CD4-positive, CD25-positive, alpha-beta regulatory T cell (primary cell): ENCODE measurements around the gene CXCL5. TPM values are rescaled to one million over a fixed set of nuclear protein-coding genes. Genes with fewer than 3 reads are reported as not detected.

Experiments
- ATAC-seq, 2 donors: fragments of 150-1000 bp; cut with Tn5 transposase; one replicate each; pipeline ENCODE4 v1.10.0; 2021; ENCODE audit warnings: low read depth in 2 of 2, moderate number of reproducible peaks in 2 of 2, moderate library complexity in 1 of 2
- DNase-seq, 3 donors: peaks; one replicate each; pipeline versions ENCODE4 v3.0.0 to v3.0.0-alpha.2; 2012 to 2022; ENCODE audit warnings: mixed read lengths in 1 of 3
- H3K27ac ChIP-seq: one replicate; pipeline ENCODE4 v1.7.0; 2013; ENCODE audit warnings: mild to moderate bottlenecking, low read length; ENCODE audit not compliant: insufficient read depth, poor library complexity, severe bottlenecking
- H3K27me3 ChIP-seq: one replicate; pipeline ENCODE4 v1.7.0; 2013; ENCODE audit warnings: low read length; ENCODE audit not compliant: control insufficient read depth, insufficient read depth
- H3K36me3 ChIP-seq: one replicate; pipeline ENCODE4 v1.7.0; 2013; ENCODE audit warnings: mild to moderate bottlenecking, low read length, moderate library complexity; ENCODE audit not compliant: control insufficient read depth, insufficient read depth
- H3K4me1 ChIP-seq: 2 replicates; pipeline ENCODE4 v1.7.0; 2013; ENCODE audit warnings: mild to moderate bottlenecking, low read length; ENCODE audit not compliant: insufficient read depth, control insufficient read depth, poor library complexity, severe bottlenecking
- H3K4me3 ChIP-seq: one replicate; pipeline ENCODE4 v1.7.0; 2013; ENCODE audit warnings: low read depth, mild to moderate bottlenecking, low read length, moderate library complexity
- H3K9me3 ChIP-seq, 2 experiments: 1 replicate in 1 of 2; 2 replicates in 1 of 2; pipeline ENCODE4 v1.7.0; 2013; ENCODE audit warnings: low read length in 2 of 2, mild to moderate bottlenecking in 1 of 2, moderate library complexity in 1 of 2; ENCODE audit not compliant: control insufficient read depth in 2 of 2
- H3K27ac Mint-ChIP-seq, 3 donors: one replicate each; pipeline ENCODE4 v1.8.0; 2020 to 2022; ENCODE audit warnings: mild to moderate bottlenecking in 3 of 3, mixed read lengths in 3 of 3, moderate library complexity in 2 of 3
- H3K27me3 Mint-ChIP-seq: one replicate; pipeline ENCODE4 v1.8.0; 2022; ENCODE audit warnings: mild to moderate bottlenecking, mixed read lengths
- H3K36me3 Mint-ChIP-seq: one replicate; pipeline ENCODE4 v1.8.0; 2020; ENCODE audit warnings: mixed read lengths
- H3K4me1 Mint-ChIP-seq, 4 donors: one replicate each; pipeline ENCODE4 v1.8.0; 2020 to 2022; ENCODE audit warnings: mixed read lengths in 4 of 4, mild to moderate bottlenecking in 1 of 4
- H3K4me3 Mint-ChIP-seq, 4 donors: one replicate each; pipeline ENCODE4 v1.8.0; 2020 to 2022; ENCODE audit warnings: mild to moderate bottlenecking in 4 of 4, mixed read lengths in 4 of 4, moderate library complexity in 3 of 4
- H3K9me3 Mint-ChIP-seq, 7 donors: one replicate each; pipeline ENCODE4 v1.8.0; 2020 to 2022; ENCODE audit warnings: mixed read lengths in 7 of 7, mild to moderate bottlenecking in 3 of 7, moderate library complexity in 2 of 7
- polyA plus RNA-seq, 4 donors: library from polyadenylated mRNA; unstranded; fragments of 300-500 nt; fragmentation: Illumina TruSeq; gene quantifications; one replicate each; pipeline ENCODE4 v1.2.3, GENCODE V29; 2021
- total RNA-seq: library from RNA; stranded (reverse); gene quantifications from one replicate; pipeline ENCODE4 v1.2.3, GENCODE V29; 2022

The CXCL5 gene
- total and polyA plus RNA-seq, 5 donors from 2014 or later = 0.59 TPM; not detected in 4

- no peaks in the 10 kb centered on the region for H3K36me3 Mint-ChIP-seq
- no peak overlapping the region for H3K4me3 Mint-ChIP-seq
- H3K27me3 Mint-ChIP-seq = no peaks in the 10 kb centered on the region
- H3K9me3 Mint-ChIP-seq = peaks cover 0 to 6% (median 2%) of the 10 kb centered on the region in 7 donors
- no peaks in the 10 kb centered on the region for H3K9me3 ChIP-seq
- DNase-seq (no peak), ATAC-seq (no peak)
- H3K27ac ChIP-seq = no peak overlapping the region
- H3K4me1 Mint-ChIP-seq = no peaks in the 10 kb centered on the region
- H3K4me1 ChIP-seq = no peaks in the 10 kb centered on the region
- no peak overlapping the region for H3K27ac Mint-ChIP-seq
- H3K36me3 ChIP-seq = no peaks in the 10 kb centered on the region
- no peaks in the 10 kb centered on the region for H3K27me3 ChIP-seq
- no peak overlapping the region for H3K4me3 ChIP-seq
These were observed 15.9 kb upstream of the CXCL5 start for GRCh38 chr4:74014332-74014731.

- Mint-ChIP-seq H3K9me3 (peaks cover 0 to 6% (median 2%) of the 10 kb centered on the region in 7 donors), H3K4me1 (no peaks in the 10 kb centered on the region), H3K36me3 (no peaks in the 10 kb centered on the region), H3K4me3 (no peak overlapping the region), H3K27ac (no peak overlapping the region), H3K27me3 (no peaks in the 10 kb centered on the region)
- Histone ChIP-seq H3K27ac (no peak overlapping the region), H3K4me1 (no peaks in the 10 kb centered on the region), H3K9me3 (no peaks in the 10 kb centered on the region), H3K36me3 (no peaks in the 10 kb centered on the region), H3K27me3 (no peaks in the 10 kb centered on the region), H3K4me3 (no peak overlapping the region)
- DNase-seq (no peak), ATAC-seq (no peak)
These were observed 14.8 kb upstream of the CXCL5 start for GRCh38 chr4:74013264-74013663.

- Histone ChIP-seq H3K27me3 (no peaks in the 10 kb centered on the region), H3K9me3 (no peaks in the 10 kb centered on the region), H3K4me1 (no peaks in the 10 kb centered on the region), H3K36me3 (no peaks in the 10 kb centered on the region), H3K4me3 (no peak overlapping the region), H3K27ac (no peak overlapping the region)
- Mint-ChIP-seq H3K4me3 (no peak overlapping the region), H3K27ac (no peak overlapping the region), H3K9me3 (peaks cover 0 to 6% (median 3%) of the 10 kb centered on the region in 7 donors), H3K36me3 (no peaks in the 10 kb centered on the region), H3K27me3 (no peaks in the 10 kb centered on the region), H3K4me1 (no peaks in the 10 kb centered on the region)
- DNase-seq (no peak), ATAC-seq (no peak)
These were observed 13.7 kb upstream of the CXCL5 start for GRCh38 chr4:74012130-74012529.

- H3K27me3 ChIP-seq = no peaks in the 10 kb centered on the region
- ATAC-seq (no peak), DNase-seq (no peak)
- Mint-ChIP-seq H3K27ac (no peak overlapping the region), H3K4me1 (no peaks in the 10 kb centered on the region), H3K4me3 (no peak overlapping the region), H3K36me3 (no peaks in the 10 kb centered on the region), H3K27me3 (no peaks in the 10 kb centered on the region), H3K9me3 (peaks cover 0 to 6% (median 3%) of the 10 kb centered on the region in 7 donors)
- H3K4me1 ChIP-seq = no peaks in the 10 kb centered on the region
- H3K4me3 ChIP-seq = no peak overlapping the region
- H3K36me3 ChIP-seq = no peaks in the 10 kb centered on the region
- no peaks in the 10 kb centered on the region for H3K9me3 ChIP-seq
- no peak overlapping the region for H3K27ac ChIP-seq
These were observed 10.8 kb upstream of the CXCL5 start for GRCh38 chr4:74009307-74009706.

- no peak overlapping the region for H3K27ac ChIP-seq
- no peaks in the 10 kb centered on the region for H3K36me3 Mint-ChIP-seq
- H3K4me3 Mint-ChIP-seq = no peak overlapping the region
- ATAC-seq (no peak), DNase-seq (no peak)
- H3K4me3 ChIP-seq = no peak overlapping the region
- no peaks in the 10 kb centered on the region for H3K9me3 ChIP-seq
- H3K27ac Mint-ChIP-seq = no peak overlapping the region
- no peaks in the 10 kb centered on the region for H3K27me3 ChIP-seq
- no peaks in the 10 kb centered on the region for H3K4me1 ChIP-seq
- H3K27me3 Mint-ChIP-seq = no peaks in the 10 kb centered on the region
- H3K36me3 ChIP-seq = no peaks in the 10 kb centered on the region
- H3K9me3 Mint-ChIP-seq = peaks cover 0 to 6% (median 4%) of the 10 kb centered on the region in 7 donors
- no peaks in the 10 kb centered on the region for H3K4me1 Mint-ChIP-seq
These were observed 7.6 kb upstream of the CXCL5 start for GRCh38 chr4:74006009-74006476.

- no peaks in the 10 kb centered on the region for H3K4me1 ChIP-seq
- no peak overlapping the region for H3K27ac ChIP-seq
- ATAC-seq = no peak
- H3K9me3 ChIP-seq = no peaks in the 10 kb centered on the region
- Mint-ChIP-seq H3K36me3 (no peaks in the 10 kb centered on the region), H3K4me3 (no peak overlapping the region), H3K9me3 (peaks cover 0 to 6% (median under 1%) of the 10 kb centered on the region in 7 donors), H3K27ac (no peak overlapping the region), H3K4me1 (no peaks in the 10 kb centered on the region), H3K27me3 (no peaks in the 10 kb centered on the region)
- DNase-seq = no peak
- no peaks in the 10 kb centered on the region for H3K36me3 ChIP-seq
- no peak overlapping the region for H3K4me3 ChIP-seq
- no peaks in the 10 kb centered on the region for H3K27me3 ChIP-seq
These were observed 7.1 kb upstream of the CXCL5 start for GRCh38 chr4:74005528-74005927.

GRCh38 chr4:74004668-74005067, 6.2 kb upstream of the CXCL5 start:
- ATAC-seq (no peak), DNase-seq (no peak)
- no peak overlapping the region for H3K4me3 Mint-ChIP-seq
- H3K4me3 ChIP-seq = no peak overlapping the region
- no peaks in the 10 kb centered on the region for H3K27me3 Mint-ChIP-seq
- no peaks in the 10 kb centered on the region for H3K4me1 Mint-ChIP-seq
- no peaks in the 10 kb centered on the region for H3K4me1 ChIP-seq
- no peaks in the 10 kb centered on the region for H3K36me3 Mint-ChIP-seq
- H3K27ac ChIP-seq = no peak overlapping the region
- no peaks in the 10 kb centered on the region for H3K9me3 ChIP-seq
- H3K27me3 ChIP-seq = no peaks in the 10 kb centered on the region
- no peak overlapping the region for H3K27ac Mint-ChIP-seq
- no peaks in the 10 kb centered on the region for H3K36me3 ChIP-seq
- peaks cover 0 to 6% (median 0%) of the 10 kb centered on the region in 7 donors for H3K9me3 Mint-ChIP-seq

- H3K4me3 ChIP-seq = no peak overlapping the region
These were observed 1.8 kb upstream of the CXCL5 start for GRCh38 chr4:74000301-74000700.

More at GRCh38 chr4:74000301-74000700, 1.8 kb upstream of the CXCL5 start:
- Mint-ChIP-seq H3K4me3 (no peak overlapping the region), H3K4me1 (no peaks in the 10 kb centered on the region), H3K36me3 (no peaks in the 10 kb centered on the region), H3K27me3 (peaks cover 4% of the 10 kb centered on the region), H3K9me3 (peaks cover 0 to 3% (median 0%) of the 10 kb centered on the region in 7 donors), H3K27ac (no peak overlapping the region)
- Histone ChIP-seq H3K36me3 (no peaks in the 10 kb centered on the region), H3K27me3 (no peaks in the 10 kb centered on the region), H3K9me3 (no peaks in the 10 kb centered on the region), H3K4me1 (no peaks in the 10 kb centered on the region), H3K27ac (no peak overlapping the region)
- no peak for DNase-seq
- ATAC-seq = no peak
